B cell (primary cell): ENCODE results near the gene SUGCT. TPM values are rescaled to one million over a fixed set of nuclear protein-coding genes. Genes with fewer than 3 reads are reported as not detected.

Experiments used
- ATAC-seq: fragments of 200-7000 bp; cut with Tn5 transposase; one replicate; pipeline ENCODE4 v1.10.0; 2021; ENCODE audit warnings: low read depth, mild to moderate bottlenecking, moderate number of reproducible peaks, moderate library complexity
- CTCF ChIA-PET: fragments of 350-600 bp; sonication (Branson Sonifier 250); formaldehyde crosslinking; loops from one replicate; lab custom pipeline; 2021; ENCODE audit warnings: antibody characterized with exemption, inconsistent platforms; lab: Charles Lee
- POLR2A ChIA-PET: fragments of 350-600 bp; sonication (Branson Sonifier 250); formaldehyde crosslinking; loops from one replicate; lab custom pipeline; 2021; ENCODE audit warnings: antibody characterized with exemption; lab: Charles Lee
- DNase-seq: peaks from one replicate; pipeline ENCODE4 v3.0.0; 2013
- H2AFZ ChIP-seq: 2 replicates; pipeline ENCODE4 v1.6.1; 2012; ENCODE audit warnings: mild to moderate bottlenecking, low read depth, low read length; ENCODE audit not compliant: insufficient read depth, poor library complexity, severe bottlenecking
- H3K27ac ChIP-seq, 2 donors: 1 replicate in 1 of 2; 2 replicates in 1 of 2; pipeline ENCODE4 v1.5.1; 2012 to 2013; ENCODE audit warnings: low read length in 2 of 2, mild to moderate bottlenecking in 2 of 2, moderate library complexity in 1 of 2
- H3K27me3 ChIP-seq, 4 experiments: fragments of 200-600 bp in 1 of 4; sonication (generic) in 1 of 4; replicated peaks in 1 of 4; 1 replicate in 2 of 4; 2 replicates in 2 of 4; pipeline versions ENCODE4 v1.6.1 to v1.7.0; 2013 to 2016; ENCODE audit warnings: low read length in 3 of 4, mild to moderate bottlenecking in 2 of 4, mixed read lengths in 1 of 4, moderate library complexity in 1 of 4; ENCODE audit not compliant: insufficient read depth in 4 of 4, control insufficient read depth in 3 of 4; ENCODE audit errors: control extremely low read depth in 1 of 4
- H3K36me3 ChIP-seq, 2 experiments: replicated peaks in 1 of 2; 1 replicate in 1 of 2; 2 replicates in 1 of 2; pipeline versions ENCODE4 v1.6.1 to v1.7.1; 2013; ENCODE audit warnings: low read length in 1 of 2; ENCODE audit not compliant: insufficient read depth in 2 of 2, control insufficient read depth in 1 of 2; ENCODE audit errors: control extremely low read depth in 1 of 2, extremely low read depth in 1 of 2
- H3K4me1 ChIP-seq, 2 donors: fragments of 200-600 bp in 1 of 2; sonication (generic) in 1 of 2; 1 replicate in 1 of 2; 2 replicates in 1 of 2; pipeline versions ENCODE4 v1.5.1 to v1.6.1; 2013 to 2017; ENCODE audit warnings: low read length in 2 of 2; ENCODE audit not compliant: control insufficient read depth in 2 of 2, insufficient read depth in 2 of 2
- H3K4me2 ChIP-seq: replicated peaks from 2 replicates; pipeline ENCODE3; 2012; ENCODE audit warnings: mild to moderate bottlenecking, low read depth, low read length; ENCODE audit not compliant: poor library complexity, severe bottlenecking
- H3K4me3 ChIP-seq, 5 experiments: fragments of 200-600 bp in 1 of 5; sonication (generic) in 1 of 5; 1 replicate in 3 of 5; 2 replicates in 2 of 5; pipeline versions ENCODE4 v1.5.1 to v1.7.0; 2011 to 2016; ENCODE audit warnings: low read length in 4 of 5, mild to moderate bottlenecking in 4 of 5, low read depth in 2 of 5, control low read depth in 1 of 5, moderate library complexity in 1 of 5; ENCODE audit not compliant: insufficient read depth in 1 of 5; ENCODE audit errors: control extremely low read depth in 1 of 5, extremely low read depth in 1 of 5
- H3K79me2 ChIP-seq: fragments of 200-600 bp; sonication (generic); one replicate; pipeline ENCODE4 v1.6.0; 2016; ENCODE audit warnings: low read length; ENCODE audit not compliant: control insufficient read depth, insufficient read depth
- H3K9ac ChIP-seq: fragments of 200-600 bp; sonication (generic); 2 replicates; pipeline ENCODE4 v1.6.1; 2017; ENCODE audit warnings: mild to moderate bottlenecking, low read length, moderate library complexity
- H3K9me3 ChIP-seq, 3 donors: one replicate each; pipeline versions ENCODE4 v1.6.1 to v1.7.1; 2013; ENCODE audit warnings: low read length in 2 of 3; ENCODE audit not compliant: control insufficient read depth in 2 of 3, insufficient read depth in 1 of 3; ENCODE audit errors: control extremely low read depth in 1 of 3
- H4K20me1 ChIP-seq: 2 replicates; pipeline ENCODE4 v1.6.0; 2012; ENCODE audit warnings: mild to moderate bottlenecking, low read length; ENCODE audit not compliant: insufficient read depth, control insufficient read depth, poor library complexity, severe bottlenecking
- H3K27ac Mint-ChIP-seq: one replicate; pipeline ENCODE4 v1.8.0; 2021; ENCODE audit warnings: mixed read lengths
- H3K27me3 Mint-ChIP-seq: one replicate; pipeline ENCODE4 v1.8.0; 2021; ENCODE audit warnings: mixed read lengths
- H3K4me1 Mint-ChIP-seq: one replicate; pipeline ENCODE4 v1.8.0; 2021; ENCODE audit warnings: mixed read lengths
- H3K4me3 Mint-ChIP-seq: one replicate; pipeline ENCODE4 v1.8.0; 2021; ENCODE audit warnings: mixed read lengths
- H3K9me3 Mint-ChIP-seq: one replicate; pipeline ENCODE4 v1.8.0; 2022; ENCODE audit warnings: mixed read lengths; ENCODE audit not compliant: insufficient read depth
- CTCF ChIP-seq: fragments of 200-600 bp; IDR thresholded peaks from one replicate; pipeline ENCODE4 v1.8.0; 2022; ENCODE audit warnings: antibody characterized with exemption, mild to moderate bottlenecking
- EZH2 ChIP-seq: IDR thresholded peaks from 2 replicates; pipeline ENCODE4 v1.6.1; 2012; ENCODE audit warnings: borderline replicate concordance, low read depth, mild to moderate bottlenecking, moderate library complexity, low read length; ENCODE audit not compliant: insufficient read depth, poor library complexity, severe bottlenecking
- WGBS: methylation state at CpG from one replicate; pipeline ENCODE4 v1.1.5; 2013; ENCODE audit warnings: missing lambda C conversion rate; ENCODE audit not compliant: insufficient coverage; 5-methylcytosine and 5-hydroxymethylcytosine counted together
- intact Hi-C: fragments of 100-400 bp; cut with micrococcal nuclease; formaldehyde crosslinking; loops from one replicate; pipeline ENCODE4 v1.10.0; 2022
- polyA plus RNA-seq: library from polyadenylated mRNA; depleted of rRNA; stranded (reverse); fragments of >200 nt; gene quantifications from 2 replicates; pipeline ENCODE4 v1.2.3, GENCODE V29; 2012
- total RNA-seq, 2 donors: library from RNA; stranded (reverse); fragments of 120-200 nt in 1 of 2; gene quantifications; 1 replicate in 1 of 2; 2 replicates in 1 of 2; pipeline versions ENCODE4 v1.2.3 to v1.2.4, GENCODE V29; 2013 to 2022

Gene SUGCT
- total and polyA plus RNA-seq, 2 donors (not counting 1 experiment from before 2014, with no cell fraction given): 0.19 to 0.86 TPM

- H3K4me3 Mint-ChIP-seq: no peak overlapping the region
- H3K9me3 Mint-ChIP-seq: peaks cover 5% of the 10 kb centered on the region
- Histone ChIP-seq H3K9me3 (no peaks in the 10 kb centered on the region), H3K9ac (no peak overlapping the region), H4K20me1 (no peaks in the 10 kb centered on the region), H3K27me3 (no peaks in the 10 kb centered on the region), H3K36me3 (no peaks in the 10 kb centered on the region), H3K79me2 (no peaks in the 10 kb centered on the region), H2AFZ (no peak overlapping the region), H3K4me2 (no peak overlapping the region), H3K4me3 (no peak overlapping the region), H3K27ac (no peak overlapping the region), H3K4me1 (no peaks in the 10 kb centered on the region)
- TF ChIP-seq EZH2 (no peak), CTCF (no peak)
- no peaks in the 10 kb centered on the region for H3K4me1 Mint-ChIP-seq
- CTCF ChIA-PET: no interaction called here
- WGBS: no CpG with 5 or more reads among the region's 1 CpG
- intact Hi-C loops: no loop called here
- ATAC-seq: no peak
- POLR2A ChIA-PET: no interaction called here
- DNase-seq: no peak
- H3K27ac Mint-ChIP-seq: no peak overlapping the region
- H3K27me3 Mint-ChIP-seq: no peaks in the 10 kb centered on the region
Observed at GRCh38 chr7:40502359-40502758, 367.6 kb downstream of the SUGCT start.

GRCh38 chr7:40506158-40506557 is 371.4 kb downstream of the SUGCT start:
- H3K9me3 Mint-ChIP-seq: peaks cover 5% of the 10 kb centered on the region
- Histone ChIP-seq H4K20me1 (no peaks in the 10 kb centered on the region), H3K36me3 (no peaks in the 10 kb centered on the region), H3K4me2 (no peak overlapping the region), H3K9me3 (no peaks in the 10 kb centered on the region), H2AFZ (no peak overlapping the region), H3K27me3 (no peaks in the 10 kb centered on the region), H3K4me3 (no peak overlapping the region), H3K27ac (no peak overlapping the region), H3K9ac (no peak overlapping the region), H3K79me2 (no peaks in the 10 kb centered on the region), H3K4me1 (no peaks in the 10 kb centered on the region)
- TF ChIP-seq CTCF (no peak), EZH2 (no peak)
- CTCF ChIA-PET: no interaction called here
- no peaks in the 10 kb centered on the region for H3K27me3 Mint-ChIP-seq
- ATAC-seq (no peak), DNase-seq (no peak)
- intact Hi-C loops: no loop called here
- POLR2A ChIA-PET: no interaction called here
- no CpG with 5 or more reads among the region's 3 CpGs for WGBS
- H3K27ac Mint-ChIP-seq: no peak overlapping the region
- no peak overlapping the region for H3K4me3 Mint-ChIP-seq
- no peaks in the 10 kb centered on the region for H3K4me1 Mint-ChIP-seq
